Activated gamma-delta T cell treated with anti-CD3 and anti-CD28 coated beads, Interleukin-2, amount 50 U/mL, for 16 hours (primary cell): ENCODE data around the gene KIZ.

ENCODE experiments used
- DNase-seq: peaks from one replicate; pipeline ENCODE4 v3.0.0-alpha.2; 2020; ENCODE audit warnings: low read depth

The KIZ gene, protein sequence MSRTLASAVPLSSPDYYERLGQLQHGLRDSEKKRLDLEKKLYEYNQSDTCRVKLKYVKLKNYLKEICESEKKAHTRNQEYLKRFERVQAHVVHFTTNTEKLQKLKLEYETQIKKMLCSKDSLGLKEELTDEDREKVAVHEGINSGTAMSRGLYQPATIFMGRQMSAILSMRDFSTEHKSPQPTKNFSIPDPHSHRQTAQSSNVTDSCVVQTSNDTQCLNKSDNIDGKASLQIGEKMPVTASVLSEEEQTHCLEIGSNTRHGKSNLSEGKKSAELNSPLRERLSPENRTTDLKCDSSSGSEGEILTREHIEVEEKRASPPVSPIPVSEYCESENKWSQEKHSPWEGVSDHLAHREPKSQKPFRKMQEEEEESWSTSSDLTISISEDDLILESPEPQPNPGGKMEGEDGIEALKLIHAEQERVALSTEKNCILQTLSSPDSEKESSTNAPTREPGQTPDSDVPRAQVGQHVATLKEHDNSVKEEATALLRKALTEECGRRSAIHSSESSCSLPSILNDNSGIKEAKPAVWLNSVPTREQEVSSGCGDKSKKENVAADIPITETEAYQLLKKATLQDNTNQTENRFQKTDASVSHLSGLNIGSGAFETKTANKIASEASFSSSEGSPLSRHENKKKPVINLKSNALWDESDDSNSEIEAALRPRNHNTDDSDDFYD

DNA sequence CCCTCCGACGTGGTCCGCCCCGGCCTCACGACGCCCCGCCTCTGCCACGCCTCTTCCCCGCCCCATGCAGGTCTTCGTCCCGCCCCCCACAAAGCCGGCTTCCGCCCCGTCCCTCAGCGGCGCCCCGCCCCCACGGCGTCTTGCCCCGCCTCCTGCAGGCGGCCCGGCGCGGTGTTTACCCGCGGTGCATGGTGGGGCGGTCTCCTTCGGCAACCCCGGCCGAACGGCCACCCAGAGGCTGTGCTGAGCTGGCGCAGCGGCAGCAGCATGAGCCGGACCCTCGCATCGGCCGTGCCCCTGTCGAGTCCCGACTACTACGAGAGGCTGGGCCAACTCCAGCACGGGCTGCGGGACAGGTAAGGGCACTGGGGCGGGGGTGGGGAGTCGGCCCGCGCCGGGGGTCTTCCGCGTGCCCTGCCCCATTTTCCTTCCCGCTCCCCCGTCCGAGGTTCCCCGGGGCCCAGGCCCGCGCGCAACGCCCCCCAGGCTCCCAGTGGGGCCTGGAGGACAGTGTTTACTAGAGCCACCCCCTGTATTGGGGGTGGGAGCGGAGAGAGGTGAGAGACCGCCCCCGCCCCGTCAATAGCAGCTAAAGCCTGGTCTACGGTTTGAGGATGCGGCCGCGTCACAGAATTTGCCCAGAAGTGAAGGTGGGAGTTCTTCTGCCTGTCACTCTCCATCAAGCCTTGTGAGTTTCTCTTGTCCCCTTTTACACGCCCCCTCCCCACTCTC is at the start of gene KIZ:
Gene KIZ (plus strand): TSS at position 234 of the 732 bp plus-strand sequence. CDS start 34 bp downstream, at position 268.
- DNase-seq, result peak; percentile 97

DNA sequence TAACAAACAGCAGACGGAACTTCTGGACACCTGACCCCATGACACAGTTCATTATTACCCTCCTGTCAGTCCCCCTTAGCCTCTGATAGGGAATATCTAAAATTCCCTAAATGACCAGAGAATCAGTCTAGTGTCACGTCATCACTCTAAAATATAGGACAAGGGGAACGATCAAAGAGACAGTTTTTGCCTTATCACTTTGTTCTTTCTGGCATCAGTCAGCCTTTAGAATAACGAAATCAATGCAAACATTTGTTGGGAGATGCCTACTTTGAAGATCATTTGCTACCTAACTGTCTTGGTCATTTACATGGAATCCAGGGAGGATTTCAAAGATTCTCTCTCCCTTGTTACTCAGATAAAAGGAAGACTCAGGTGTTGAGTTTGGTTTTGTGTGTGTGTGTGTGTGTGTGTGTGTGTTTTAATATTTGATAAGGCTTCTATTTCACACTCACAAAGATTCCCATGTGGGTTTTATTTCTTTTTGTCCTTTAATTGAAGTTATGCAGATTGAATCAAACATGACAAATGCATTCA is 48.0 kb upstream of the KIZ start:
- DNase-seq, result no peak

DNA sequence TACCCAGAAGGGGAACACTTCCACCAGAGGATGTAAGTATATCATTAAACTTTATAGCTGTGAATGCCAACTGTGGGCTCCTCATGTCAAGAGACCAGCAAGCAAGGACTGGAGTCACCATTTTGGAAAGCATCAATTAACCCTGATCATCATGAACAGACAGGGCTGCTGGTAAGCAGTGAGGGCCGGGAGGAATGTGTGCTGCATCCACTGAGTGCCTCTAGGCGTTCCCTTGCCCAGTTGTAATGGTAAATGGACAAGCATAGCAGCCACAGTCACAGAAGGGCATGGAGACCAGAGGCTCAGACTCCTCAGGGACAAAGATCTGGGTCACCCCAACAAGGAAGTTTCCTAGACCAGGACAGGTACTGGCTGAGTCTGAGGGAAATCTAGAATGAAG is 43.3 kb upstream of the KIZ start:
- no peak for DNase-seq

DNA sequence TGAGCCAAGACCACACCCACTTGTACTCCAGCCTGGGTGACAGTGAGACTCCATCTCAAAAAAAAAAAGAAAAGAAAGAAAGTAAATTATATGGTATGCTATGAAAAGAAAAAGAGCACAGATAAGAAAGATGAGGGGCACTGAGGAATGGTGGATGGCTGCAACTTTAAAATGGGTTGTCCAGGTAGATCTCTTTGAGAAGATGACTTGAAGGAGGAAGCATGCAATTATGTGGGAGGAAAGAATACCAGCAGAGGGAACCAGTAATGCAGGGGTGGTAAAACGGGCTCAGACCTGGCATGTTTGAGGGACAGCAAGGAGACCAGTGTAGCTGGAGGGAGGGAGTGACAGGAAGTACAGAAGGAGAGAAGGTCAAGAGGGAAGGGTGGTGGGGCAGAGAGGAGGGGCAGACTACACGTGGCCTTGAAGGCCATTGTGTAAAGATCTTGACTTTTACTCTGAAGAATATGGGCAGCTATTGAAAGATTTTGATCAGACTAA is 42.0 kb upstream of the KIZ start:
- no peak for DNase-seq

DNA sequence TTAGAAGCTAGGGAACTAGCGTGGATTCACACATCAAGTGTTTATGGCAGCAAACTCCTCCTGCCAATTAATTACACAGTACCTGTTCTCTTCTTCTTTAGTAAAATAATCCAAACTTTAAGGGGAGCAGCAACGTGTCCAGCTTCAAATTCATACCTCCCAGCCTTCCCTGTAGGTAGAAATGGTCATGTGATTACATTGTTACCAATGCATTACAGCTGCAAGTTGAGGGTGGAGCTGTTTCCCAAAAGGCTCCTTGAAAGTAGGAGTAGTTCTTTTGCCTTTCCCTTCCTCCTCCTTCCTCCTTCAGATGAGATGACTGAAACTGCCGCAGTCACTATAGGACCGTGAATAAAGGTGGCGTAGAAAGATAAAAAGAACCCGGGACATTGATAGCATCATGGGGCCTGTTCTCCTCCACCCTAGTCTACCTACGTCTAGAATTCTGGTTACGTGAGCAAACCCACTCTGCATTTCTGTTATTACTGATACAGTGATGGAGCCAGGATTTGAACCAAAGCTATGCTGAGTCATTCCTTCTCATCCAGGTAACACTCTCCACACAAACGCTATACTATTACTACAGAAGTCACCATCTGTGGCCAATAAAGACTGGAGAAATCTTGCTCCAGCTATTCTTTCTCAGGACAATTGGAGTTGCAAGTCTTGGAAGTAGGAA is 37.9 kb upstream of the KIZ start:
- DNase-seq, result no peak

DNA sequence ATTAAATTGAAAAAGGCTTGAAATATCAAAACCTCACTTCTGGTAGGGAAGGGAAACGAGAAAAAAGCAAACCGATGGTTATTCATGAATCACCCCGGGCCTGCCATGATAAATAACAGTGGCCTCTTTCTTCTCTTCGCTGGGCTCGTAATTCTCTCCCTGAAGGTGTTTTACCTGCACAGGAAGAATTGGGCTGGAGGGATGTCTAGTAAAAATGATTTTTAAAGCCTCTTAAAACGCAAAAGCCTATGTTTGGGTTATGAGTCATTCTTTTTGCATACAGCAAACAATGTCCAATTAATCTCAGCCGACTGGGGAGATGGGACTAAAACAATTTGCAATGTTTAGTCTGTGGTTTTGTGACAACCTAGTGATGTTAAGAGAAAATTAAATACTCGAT is 36.5 kb upstream of the KIZ start:
- no peak for DNase-seq

DNA sequence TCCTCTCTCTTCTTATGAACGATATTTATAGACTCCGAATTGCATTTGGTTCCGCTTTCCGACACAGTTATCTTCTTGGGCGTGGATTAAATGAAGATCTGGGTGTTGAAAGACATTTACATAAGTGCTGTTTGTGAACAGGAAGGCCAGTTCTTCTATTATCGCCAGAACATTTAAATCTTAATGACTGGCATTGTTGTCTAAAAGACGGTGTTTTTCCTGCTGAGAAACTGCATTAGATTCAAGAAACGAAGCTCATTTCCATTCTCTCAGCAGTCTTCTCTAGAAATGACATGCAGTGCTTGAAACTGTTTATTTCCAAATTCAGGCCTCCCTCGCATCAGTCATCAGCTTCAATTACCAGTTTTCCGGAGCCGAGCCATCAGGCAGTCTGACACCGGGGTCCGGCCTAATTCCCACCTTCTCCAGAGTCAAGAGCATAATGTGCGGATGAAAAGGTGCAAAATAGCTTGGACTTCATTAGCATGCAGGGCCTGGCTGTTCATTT is 35.7 kb upstream of the KIZ start:
- DNase-seq, result no peak

DNA sequence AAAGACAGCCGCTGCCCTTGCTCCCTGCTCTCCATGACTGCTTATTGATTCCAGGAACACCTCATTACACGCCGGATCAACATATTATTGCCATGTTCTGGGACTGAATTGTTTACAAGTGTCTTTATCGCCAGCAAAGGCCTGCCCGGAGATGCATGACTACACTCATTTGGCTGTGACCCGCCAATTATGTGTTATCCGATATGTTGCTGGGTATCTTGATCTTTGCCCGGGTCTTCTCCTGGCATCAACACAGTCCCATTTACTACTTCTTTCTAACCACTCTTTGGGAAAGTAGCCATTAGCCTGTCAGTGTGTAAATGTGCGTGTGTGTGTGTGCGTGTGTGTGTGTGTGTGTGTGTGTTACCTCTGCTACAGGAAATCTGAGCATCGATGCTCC is 35.2 kb upstream of the KIZ start:
- DNase-seq, result no peak

DNA sequence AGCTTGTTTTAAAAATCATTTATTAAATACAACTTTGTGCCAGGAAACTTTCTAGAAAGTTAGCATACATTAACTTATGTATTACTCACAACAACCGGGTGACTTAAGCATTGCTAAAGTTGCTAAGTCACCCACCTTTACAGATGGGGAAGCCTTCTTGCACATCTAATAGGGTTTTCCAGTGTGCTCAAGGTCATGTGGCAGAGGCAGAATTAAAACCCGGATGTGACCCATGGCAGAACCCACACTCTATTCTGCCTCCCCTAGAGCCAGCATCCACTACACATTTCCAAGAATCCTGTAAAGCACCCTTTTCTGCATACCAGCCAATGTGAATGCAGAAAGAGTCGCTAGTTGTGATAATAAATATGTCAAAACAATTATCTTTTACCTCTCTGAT is 33.1 kb upstream of the KIZ start:
- no peak for DNase-seq

DNA sequence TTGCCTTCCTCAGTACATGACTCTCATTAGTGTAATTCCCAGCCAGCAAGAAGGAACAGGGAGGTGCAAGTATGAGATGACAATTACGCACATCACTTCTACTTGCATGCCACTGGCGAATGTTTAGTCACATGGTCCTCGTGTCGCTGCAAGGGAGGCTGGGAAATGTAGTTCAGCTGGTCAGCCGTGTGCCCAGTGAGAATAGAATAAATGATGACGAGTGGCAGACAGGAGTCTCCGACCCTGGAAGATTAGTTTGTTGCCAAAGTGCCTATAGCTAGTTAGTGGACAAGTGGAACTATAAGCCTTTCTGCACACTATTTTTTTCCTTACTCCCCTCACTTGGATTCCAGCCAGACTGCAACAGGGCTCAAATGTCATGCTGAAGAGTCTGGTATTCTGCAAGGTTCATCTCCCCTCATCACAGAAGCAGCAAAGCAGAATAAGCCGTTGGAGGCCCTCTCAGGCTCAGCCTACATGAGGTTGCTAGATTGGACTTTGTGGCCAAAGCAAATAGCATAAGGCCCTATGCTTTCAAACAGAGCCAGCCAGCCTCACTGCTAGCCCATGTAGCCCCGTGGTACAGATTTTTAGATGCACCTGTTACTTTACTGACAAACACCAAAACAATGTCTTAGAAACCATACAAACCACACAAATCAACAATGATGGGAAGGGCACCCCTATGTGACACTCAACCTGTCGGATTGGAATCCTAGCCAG is 29.4 kb upstream of the KIZ start:
- DNase-seq, result no peak

DNA sequence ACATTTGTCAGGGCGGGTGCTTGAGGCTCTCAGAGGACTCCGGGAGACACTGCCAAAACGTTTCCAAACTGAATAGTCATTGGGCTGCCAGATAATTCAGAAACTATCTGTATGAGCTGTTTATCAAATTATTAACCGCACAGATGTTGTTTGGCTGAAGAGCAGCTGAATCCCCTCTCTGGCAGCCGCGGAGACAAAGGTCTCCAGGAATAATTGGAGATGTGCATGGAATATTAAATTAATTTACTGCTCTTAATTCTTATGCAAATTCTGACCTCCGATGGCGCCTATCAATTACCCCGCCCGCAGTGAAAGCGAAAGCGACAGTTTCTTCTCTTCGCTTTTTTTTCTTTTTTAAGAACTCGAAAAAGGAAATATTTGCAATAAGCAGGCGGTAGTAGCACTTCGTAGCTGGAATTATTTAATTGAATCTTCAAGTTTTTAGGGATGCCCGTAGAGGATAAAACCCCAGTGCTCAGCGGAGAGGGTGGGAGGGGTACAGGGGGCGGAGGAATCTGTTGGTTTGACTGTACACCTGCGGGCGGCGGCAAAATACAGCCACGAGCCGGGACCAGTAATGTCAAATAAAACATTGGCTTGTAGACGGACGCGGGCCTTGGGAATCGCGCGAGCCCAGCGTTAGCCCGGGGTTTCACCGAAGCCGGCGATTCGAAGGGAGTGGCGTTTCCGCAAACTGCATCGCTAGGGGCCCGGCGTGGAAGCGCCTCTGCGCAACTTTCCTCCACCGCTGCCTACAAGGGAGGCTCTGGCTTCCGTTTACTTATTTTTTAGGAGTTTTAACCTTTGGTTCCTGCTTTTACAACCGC is 25.9 kb upstream of the KIZ start:
- no peak for DNase-seq

DNA sequence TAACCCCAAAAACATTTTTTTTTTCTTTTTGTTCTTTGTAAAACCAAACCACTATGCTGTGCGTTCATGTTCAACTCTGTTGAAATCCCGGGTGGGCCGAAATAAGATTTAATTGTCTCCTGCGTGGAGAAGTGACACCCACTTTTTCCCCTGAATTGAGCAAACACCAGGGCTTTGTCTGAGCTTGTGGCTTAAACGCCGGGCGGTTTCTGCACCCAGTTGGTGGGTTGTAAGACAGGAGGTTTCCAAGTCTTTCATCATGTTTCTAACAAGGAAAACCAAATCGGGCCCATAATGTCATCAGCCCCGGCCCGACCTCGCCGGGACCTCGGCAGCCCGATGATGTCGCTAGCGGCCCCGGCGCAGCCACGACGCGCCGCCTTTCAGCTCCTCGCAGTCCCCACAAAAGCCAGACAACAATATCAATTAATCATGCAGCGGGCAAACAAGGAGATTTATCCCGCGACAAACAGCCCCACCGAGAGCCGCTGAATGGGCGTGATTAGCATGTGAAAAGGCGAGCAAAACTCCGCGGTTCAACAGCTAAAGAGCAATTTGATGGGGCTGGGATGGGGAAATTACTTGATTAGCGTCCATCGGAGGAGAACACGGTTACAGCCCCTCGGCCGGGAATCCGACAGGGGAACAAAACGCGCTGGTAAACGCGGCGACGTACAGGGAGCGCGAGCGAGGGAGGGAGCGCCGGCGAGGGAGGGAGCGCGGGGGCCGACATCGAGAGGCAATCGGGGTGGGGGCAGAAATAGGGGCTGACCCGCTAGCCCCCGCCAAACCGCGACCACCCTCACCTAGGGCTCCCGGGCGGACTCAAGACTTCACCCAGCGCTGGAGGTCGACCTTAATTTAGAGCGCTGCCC is 25.1 kb upstream of the KIZ start:
- DNase-seq, result no peak

DNA sequence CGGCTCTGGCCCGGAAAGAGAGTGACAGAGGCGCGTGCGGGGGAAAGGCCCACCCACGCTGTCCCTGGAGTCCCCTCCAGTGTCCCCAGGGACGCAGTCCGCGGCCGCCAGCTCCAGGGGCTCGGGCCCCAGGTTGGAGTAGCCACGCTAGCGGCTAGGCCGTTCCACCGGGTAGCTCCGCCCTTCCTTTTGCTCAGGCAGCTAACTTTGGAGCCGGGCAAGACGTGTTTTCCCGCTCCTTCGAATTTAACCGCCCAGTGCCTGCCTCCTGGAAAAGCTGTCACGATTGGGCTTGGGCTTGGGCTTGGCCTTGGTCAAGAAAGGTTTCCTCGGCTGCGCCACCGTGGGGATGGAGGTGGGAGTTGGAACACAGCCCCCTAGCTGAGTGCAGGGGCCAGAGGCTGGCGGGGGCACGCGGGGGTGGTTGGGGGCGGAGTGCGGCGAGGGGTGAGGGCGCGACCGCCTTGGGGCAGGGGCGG is 24.4 kb upstream of the KIZ start:
- DNase-seq, result no peak

DNA sequence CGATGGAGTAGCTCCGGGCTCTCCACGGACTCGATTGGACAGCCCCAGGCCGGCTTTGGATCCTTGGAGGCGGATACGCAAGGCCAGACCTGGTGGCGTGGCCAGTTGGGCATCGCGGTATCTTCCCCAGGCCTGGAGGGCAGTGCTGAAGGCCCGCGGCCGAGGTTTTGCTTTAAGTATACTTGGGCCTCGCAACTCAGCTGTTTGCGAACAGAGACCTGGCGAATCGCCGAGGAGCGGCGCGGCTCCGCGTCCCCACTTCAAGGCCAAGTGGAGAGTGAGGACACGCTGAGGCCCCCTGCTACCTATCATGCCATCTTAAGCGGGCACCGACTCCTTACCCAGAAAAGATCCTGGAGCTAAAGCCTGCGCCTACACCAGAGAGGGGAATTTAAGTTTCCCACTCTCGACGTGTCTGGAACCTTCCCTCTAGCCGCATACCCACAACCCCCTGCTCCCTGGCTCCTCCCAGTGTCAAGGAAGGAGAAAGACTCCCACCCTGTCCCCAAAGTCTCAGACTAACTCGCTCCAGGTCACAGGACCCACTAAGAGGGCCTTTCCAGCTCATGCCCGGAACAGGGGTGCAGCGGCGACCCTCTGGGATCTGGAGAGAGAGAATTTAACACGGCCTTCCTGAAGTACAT is 23.8 kb upstream of the KIZ start:
- DNase-seq, result no peak

DNA sequence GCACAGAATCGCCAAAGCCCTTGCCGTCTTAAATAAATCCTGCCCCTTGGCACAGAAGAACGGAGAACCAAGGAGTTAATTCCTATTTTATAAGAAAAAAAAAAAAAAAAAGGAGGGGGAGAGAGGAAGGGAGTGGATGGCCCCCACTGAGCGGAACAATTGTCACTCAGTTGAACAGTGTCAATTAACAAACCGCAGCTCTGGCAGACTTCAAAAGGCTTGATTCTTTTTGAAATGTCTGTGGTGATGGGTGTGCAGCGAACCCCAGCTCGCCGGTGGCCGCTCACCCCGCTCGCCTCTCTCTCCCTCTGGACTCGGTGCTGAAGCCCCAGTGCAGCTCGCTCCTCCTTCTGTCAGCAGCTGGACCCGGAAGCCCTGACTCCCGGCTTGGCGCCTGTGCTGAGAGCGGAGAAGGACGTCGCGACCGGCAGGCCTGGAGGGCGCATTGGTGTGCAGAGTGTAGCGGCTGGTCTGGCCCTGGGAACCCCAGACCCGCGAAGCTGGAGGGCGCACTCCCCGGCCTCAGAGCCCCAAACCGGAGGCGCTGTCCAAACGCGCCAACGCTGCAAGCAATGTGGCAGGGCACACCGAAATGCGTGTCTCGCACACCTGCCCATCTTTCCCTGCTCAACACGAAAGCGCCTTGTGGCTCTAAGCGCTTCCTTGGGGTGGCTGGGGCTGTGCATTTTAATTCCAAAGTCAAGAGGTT is 23.1 kb upstream of the KIZ start:
- no peak for DNase-seq

DNA sequence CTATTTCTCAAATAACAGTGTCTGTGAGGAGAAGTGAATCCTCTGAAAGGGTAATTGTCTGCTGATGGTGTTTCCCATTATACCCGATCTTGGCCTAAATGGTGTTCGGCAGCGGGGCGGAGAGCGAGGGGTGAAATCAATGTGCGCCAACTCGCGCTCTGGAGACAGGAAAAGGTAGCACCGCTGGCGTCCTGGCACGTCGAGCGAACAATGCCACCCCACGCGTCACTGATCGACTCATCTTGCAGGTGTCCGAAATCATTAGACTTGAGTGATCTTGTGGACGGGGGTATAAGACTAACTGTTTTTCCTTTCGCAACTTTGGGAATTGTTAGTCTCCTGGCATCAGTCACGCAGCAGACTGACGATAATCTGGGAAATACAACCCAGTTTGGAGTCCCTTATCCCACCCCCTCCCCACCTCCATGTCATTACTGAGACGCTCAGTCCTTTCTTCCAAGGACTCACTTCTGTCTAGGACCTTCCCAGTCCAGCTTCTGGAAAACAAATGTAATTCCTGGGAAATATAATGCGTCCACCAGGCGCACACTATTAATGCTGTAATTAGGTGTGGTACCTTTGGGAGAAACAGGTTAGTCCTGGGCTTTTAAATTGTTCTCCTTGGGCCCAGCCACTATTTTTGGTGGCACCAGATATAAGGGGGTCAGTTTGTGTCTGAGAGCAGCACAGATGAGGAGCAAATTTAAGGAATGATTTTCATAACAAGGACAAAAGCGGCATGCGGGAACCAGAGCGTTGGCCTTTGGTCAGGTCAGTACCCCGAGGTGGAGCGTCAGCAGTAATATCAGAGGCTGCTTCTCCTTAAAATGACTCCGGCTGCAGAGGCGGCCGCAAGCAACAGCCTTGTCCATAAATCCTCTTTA is 22.1 kb upstream of the KIZ start:
- DNase-seq, result no peak

DNA sequence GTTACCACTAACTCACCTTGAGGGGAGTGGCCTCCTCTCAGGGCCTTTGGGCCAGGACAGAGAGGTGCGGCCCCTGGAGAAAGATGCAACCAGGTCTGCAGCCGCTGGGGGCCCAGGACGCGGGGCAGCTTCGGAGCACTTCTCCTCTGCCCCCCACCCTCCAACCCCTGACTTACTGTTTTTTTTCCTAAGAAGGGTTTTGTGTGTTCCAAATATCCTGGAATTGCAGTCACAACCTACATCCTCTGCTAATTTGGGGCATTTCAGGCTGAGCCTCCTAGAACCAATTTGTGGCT is 21.5 kb upstream of the KIZ start:
- no peak for DNase-seq
